HPDE6-E6E7 (cell line): ENCODE data around the gene DMD.

Experiments used
- DNase-seq: peaks from one replicate; pipeline ENCODE4 v3.0.0; 2011; ENCODE audit warnings: missing footprints; ENCODE audit errors: extremely low spot score

Gene DMD

GRCh38 chrX:31236231-31236630 is 1975.1 kb downstream of the DMD start:
- no peak for DNase-seq

- no peak for DNase-seq
These were observed 1977.3 kb downstream of the DMD start for GRCh38 chrX:31233941-31234496.

DNA sequence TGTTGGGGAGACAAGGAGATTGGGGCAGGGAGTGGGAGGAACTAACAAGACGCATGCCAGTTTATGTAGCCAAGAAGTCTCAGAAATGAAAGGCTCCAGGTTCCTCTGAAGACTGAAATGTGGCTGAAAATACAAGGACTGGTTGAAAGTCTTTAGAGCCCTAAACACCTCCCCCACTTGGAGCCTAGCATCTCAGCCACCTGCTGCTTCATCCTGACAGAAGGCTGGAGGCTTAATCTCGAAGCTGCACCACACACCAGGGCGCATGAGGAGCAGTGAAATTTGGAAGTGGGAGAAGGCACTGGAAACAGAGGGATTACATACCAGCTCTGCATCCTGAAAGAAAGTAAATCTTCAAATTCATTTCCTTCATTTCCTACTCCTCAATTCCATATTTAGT is 1978.8 kb downstream of the DMD start:
- DNase-seq: no peak

- DNase-seq: no peak
These were observed 1982.4 kb downstream of the DMD start for GRCh38 chrX:31228909-31229308.

- no peak for DNase-seq
These were observed 1982.9 kb downstream of the DMD start for GRCh38 chrX:31228415-31228832.

- no peak for DNase-seq
These were observed 1984.1 kb downstream of the DMD start for GRCh38 chrX:31227250-31227649.

- no peak for DNase-seq
These were observed 1985.5 kb downstream of the DMD start for GRCh38 chrX:31225819-31226218.

DNA sequence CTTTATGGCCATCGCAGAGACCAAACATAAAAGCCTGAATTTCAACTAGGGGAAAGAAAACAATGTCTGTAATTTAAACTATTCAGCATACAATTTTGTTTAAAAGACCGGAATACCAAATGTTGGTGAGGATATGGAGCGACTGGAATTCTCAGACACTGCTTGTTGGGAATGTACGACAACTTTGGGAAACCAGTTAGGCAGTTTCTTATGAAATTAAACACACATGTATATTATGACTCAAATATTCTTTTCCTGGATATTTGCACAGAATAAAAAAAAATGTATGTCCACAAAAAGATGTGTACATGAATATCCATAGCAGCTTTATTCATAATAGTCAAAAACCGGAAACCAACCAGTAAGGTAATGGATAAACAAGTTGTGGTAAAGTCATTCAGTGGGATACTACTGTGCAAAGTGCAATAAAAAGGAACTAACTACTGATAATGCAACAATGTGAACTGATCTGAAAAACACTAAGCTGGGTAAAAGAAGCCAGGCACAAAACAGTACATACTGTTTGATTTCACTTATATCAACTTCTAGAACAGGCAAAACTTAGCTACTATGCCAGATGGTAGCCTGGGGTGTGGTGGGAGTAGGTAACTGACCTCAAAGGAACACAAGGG is 1986.9 kb downstream of the DMD start:
- DNase-seq: no peak

DNA sequence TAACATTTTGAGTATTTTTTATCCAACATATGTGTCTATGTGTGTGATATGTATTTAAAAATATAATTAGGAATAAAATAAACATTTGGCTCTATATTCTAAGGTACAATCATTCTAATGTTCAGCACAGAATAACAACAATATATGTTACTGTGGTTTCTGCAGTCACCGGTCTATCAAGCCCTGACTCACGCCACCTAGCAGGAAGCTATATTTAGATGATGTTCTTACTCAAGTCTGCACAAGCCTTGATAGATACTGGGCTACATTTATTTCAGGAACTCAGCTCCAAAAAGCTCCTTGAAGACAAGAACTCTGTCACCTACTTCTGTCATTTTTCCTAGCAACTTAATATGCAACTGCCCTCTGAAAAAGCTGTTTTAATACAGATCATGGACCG is 1987.5 kb downstream of the DMD start:
- peak; percentile 35 for DNase-seq

DNA sequence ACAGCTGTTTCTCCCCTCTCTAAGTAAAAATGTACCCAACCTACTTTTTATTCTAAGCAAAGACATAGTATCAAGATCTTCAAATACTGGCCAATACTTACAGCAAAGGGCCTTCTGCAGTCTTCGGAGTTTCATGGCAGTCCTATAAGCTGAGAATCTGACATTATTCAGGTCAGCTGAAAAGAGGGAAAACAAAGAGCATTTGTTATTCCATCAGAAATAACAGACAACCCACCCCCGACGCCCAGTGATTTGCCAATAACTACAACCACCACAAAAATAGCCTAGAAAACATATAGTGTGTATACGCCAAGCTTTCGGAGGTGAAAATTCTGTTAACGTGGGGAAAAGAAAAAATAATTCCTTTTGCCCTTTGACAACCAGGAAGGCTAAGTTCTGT is 1988.4 kb downstream of the DMD start:
- DNase-seq: no peak

DNA sequence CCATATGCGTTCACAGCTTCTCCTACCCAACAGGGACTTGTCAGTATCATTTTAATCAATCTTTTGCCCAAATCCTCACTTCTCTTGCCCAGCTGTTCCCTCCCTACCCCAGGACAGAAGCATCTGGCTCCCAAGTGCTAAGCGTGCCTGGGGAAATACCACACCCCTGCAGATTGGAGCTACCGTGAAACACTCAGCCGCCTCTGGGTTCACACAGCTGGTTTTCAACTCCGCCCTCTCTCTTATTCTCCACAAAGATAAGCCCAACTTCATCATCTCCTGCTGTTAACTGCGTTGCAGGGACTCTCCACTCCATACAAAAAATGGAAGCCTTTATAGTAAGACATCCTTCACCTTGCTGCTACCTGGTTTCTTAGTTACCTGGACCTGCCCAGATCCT is 1992.2 kb downstream of the DMD start:
- no peak for DNase-seq

- no peak for DNase-seq
These were observed 1994.3 kb downstream of the DMD start for GRCh38 chrX:31217084-31217483.

GRCh38 chrX:31215277-31215815 is 1996.0 kb downstream of the DMD start:
- DNase-seq: no peak

DNA sequence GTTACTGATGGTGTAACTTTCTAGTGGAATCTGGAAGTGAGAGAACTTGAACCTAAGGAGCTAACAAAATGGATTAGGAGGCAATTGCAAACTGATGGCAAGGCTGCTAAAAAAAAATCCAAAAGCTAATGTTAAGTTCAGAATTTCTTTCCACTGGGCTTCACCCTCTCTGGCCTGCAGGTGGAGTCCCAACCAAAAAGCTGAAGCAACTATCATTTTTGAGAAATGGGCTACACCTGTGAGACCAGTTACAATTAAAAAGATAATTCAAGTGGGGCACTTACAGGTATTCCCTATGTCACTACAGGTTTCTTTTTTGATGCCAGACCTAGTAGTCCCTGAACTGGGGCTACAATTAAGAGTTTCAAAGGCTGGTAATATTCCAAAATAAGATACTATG is 1997.4 kb downstream of the DMD start:
- DNase-seq: peak; percentile 20

DNA sequence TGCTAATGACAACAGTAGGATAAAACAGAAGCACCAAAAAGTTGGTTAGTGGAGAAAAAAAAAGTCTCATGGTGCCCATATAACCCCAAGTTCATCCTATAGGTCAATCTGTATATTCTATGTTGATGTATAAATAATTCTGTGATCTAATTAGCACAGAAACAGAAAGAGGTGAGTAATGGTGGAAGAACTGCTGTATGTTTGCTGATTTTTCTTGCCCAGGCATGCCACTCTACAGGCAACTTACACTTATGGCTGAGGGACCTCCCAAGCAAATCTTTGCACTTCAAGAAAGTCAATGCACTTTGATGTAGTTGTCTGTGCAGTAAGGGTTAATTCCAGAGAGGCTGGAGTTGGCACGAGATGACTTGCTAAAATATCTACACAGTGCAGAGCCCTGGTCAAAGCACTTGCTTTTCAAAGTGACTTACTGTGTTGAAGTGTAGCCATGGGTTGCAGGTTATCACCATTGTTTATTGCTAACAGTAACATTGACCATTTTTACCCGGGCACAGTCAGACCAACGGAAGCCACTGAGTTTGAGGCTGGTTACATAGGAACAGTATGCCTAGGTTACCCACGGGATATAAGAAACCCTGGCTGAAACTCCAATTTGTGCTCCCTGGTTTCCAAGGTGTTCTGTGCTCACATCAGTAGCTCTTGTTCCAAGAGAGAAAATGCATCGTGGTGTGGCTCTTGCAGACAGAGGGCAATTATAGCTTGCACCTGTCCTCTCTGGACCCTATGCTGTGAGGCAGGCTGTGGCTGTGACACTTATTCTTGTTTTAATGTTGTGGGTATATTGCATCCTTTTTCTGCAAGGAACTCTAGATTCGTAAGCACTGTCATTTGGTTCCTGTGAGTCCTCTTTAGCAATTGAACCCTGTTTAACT is 1998.2 kb downstream of the DMD start:
- DNase-seq: no peak

GRCh38 chrX:31209005-31209628 is 2002.2 kb downstream of the DMD start:
- no peak for DNase-seq

- DNase-seq: no peak
These were observed 2009.8 kb downstream of the DMD start for GRCh38 chrX:31201503-31201902.

- no peak for DNase-seq
These were observed 2010.9 kb downstream of the DMD start for GRCh38 chrX:31200430-31200829.

GRCh38 chrX:31199840-31200114 is 2011.6 kb downstream of the DMD start:
- no peak for DNase-seq

DNA sequence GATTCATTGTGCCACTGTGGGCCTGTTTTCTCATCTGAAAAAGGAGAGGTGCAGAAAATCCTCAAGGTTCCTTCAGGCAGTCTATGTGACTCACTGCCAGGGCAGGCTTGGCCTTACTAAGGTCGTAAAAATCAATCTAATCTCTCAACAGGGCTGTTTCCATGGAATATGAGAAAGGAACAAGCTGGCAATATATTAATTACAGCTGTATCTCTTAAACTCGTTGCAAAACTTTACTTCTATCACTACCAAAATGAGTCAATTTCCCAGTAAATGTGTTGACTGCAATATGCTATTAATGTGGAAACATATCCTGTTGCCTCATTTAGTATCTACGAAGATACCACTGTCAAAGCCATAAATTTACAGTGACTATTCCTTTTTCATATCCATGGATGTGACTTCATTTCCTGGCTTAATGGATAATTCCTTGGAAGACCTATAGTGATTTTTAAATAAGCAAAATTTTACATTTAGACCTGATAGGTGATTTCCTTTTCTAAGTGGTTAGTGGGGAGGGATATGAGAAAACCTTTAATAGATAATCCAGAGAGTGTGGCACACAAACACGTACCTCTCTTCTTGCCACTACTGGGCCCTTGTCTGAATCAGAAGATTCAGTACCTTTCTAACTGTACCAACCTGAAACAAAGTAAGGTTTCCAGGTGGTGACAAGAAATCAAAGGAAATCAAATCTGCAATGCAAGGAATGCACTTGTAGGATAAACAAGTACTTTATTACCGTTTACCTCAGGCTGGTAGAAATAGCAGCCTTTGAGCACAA is 2012.1 kb downstream of the DMD start:
- no peak for DNase-seq

- DNase-seq: no peak
These were observed 2021.0 kb downstream of the DMD start for GRCh38 chrX:31190221-31190975.
